Fibroblast of lung (primary cell): ENCODE results near the gene SUPT3H.

Source experiments
- CTCF ChIP-seq, 2 donors: IDR thresholded peaks in 1 of 2; conservative IDR thresholded peaks in 1 of 2; 1 replicate in 1 of 2; 2 replicates in 1 of 2; pipeline ENCODE4 v1.5.1; 2011 to 2012; ENCODE audit warnings: low read length in 2 of 2, control low read depth in 1 of 2, inconsistent platforms in 1 of 2, low read depth in 1 of 2, mild to moderate bottlenecking in 1 of 2
- EZH2 ChIP-seq: IDR thresholded peaks from 2 replicates; pipeline ENCODE4 v1.5.1; 2012; ENCODE audit warnings: low read length, control low read depth, mild to moderate bottlenecking; ENCODE audit errors: missing control alignments

GRCh38 chr6:45364466-45364865 is 13.3 kb downstream of the SUPT3H start:
- no peak for TF ChIP-seq CTCF (conservative IDR thresholded peaks at IDR 0.05 in 1 of 2, IDR thresholded peaks at IDR 0.05 in 1 of 2; ENCODE audit: low read depth in 1 of 2, low read length in 2 of 2)
- TF ChIP-seq EZH2 = no peak
